Activated naive CD8-positive, alpha-beta T cell treated with anti-CD3 and anti-CD28 coated beads, Interleukin-2, amount 50 U/mL, for 16 hours (primary cell): ENCODE measurements around the gene CAMTA1.

Source experiments
- DNase-seq: peaks from one replicate; pipeline ENCODE4 v3.0.0-alpha.2; 2020; ENCODE audit warnings: low read depth, low spot score

CAMTA1 gene

GRCh38 chr1:7471836-7472235 is 686.6 kb downstream of the CAMTA1 start:
- DNase-seq, result no peak

GRCh38 chr1:7473223-7474142 is 688.2 kb downstream of the CAMTA1 start:
- no peak for DNase-seq

- DNase-seq, result no peak
These were observed 688.9 kb downstream of the CAMTA1 start for GRCh38 chr1:7474143-7474490.

- no peak for DNase-seq
These were observed 689.7 kb downstream of the CAMTA1 start for GRCh38 chr1:7474786-7475502.

- no peak for DNase-seq
These were observed 690.4 kb downstream of the CAMTA1 start for GRCh38 chr1:7475691-7476090.

- DNase-seq, result no peak
These were observed 691.1 kb downstream of the CAMTA1 start for GRCh38 chr1:7476402-7476801.

GRCh38 chr1:7476861-7477547 is 691.8 kb downstream of the CAMTA1 start:
- DNase-seq, result no peak

- DNase-seq, result no peak
These were observed 692.3 kb downstream of the CAMTA1 start for GRCh38 chr1:7477593-7477992.

- no peak for DNase-seq
These were observed 693.0 kb downstream of the CAMTA1 start for GRCh38 chr1:7478142-7478790.

- DNase-seq, result no peak
These were observed 693.7 kb downstream of the CAMTA1 start for GRCh38 chr1:7478809-7479499.

GRCh38 chr1:7479571-7479970 is 694.3 kb downstream of the CAMTA1 start:
- DNase-seq, result no peak

- DNase-seq, result no peak
These were observed 695.9 kb downstream of the CAMTA1 start for GRCh38 chr1:7481194-7481593.

GRCh38 chr1:7482077-7482476 is 696.8 kb downstream of the CAMTA1 start:
- DNase-seq, result no peak

GRCh38 chr1:7482772-7483495 is 697.7 kb downstream of the CAMTA1 start:
- DNase-seq, result no peak

- DNase-seq, result no peak
These were observed 698.6 kb downstream of the CAMTA1 start for GRCh38 chr1:7483634-7484383.

GRCh38 chr1:7485086-7485780 is 700.0 kb downstream of the CAMTA1 start:
- DNase-seq, result no peak

GRCh38 chr1:7485826-7486225 is 700.6 kb downstream of the CAMTA1 start:
- no peak for DNase-seq

GRCh38 chr1:7487766-7488474 is 702.7 kb downstream of the CAMTA1 start:
- DNase-seq, result no peak

- no peak for DNase-seq
These were observed 703.2 kb downstream of the CAMTA1 start for GRCh38 chr1:7488475-7488842.
